ENCODE results near the gene HOXD8.

HOXD8 gene

GRCh38 chr2:176130957-176131847, 1.7 kb downstream of the HOXD8 start:
- DNase-seq: no peak

GRCh38 chr2:176131848-176132158, 2.3 kb downstream of the HOXD8 start:
- DNase-seq: no peak

- no peak for DNase-seq
These were observed 3.0 kb downstream of the HOXD8 start for GRCh38 chr2:176132205-176133171.

- no peak for DNase-seq
These were observed 3.9 kb downstream of the HOXD8 start for GRCh38 chr2:176133389-176133788.

GRCh38 chr2:176134035-176134434, 4.5 kb downstream of the HOXD8 start:
- DNase-seq: no peak

GRCh38 chr2:176135035-176135440, 5.5 kb downstream of the HOXD8 start:
- peak; percentile 29 for DNase-seq

- no peak for DNase-seq
These were observed 7.1 kb downstream of the HOXD8 start for GRCh38 chr2:176136374-176137251.

- no peak for DNase-seq
These were observed 7.7 kb downstream of the HOXD8 start for GRCh38 chr2:176137252-176137580.

DNA sequence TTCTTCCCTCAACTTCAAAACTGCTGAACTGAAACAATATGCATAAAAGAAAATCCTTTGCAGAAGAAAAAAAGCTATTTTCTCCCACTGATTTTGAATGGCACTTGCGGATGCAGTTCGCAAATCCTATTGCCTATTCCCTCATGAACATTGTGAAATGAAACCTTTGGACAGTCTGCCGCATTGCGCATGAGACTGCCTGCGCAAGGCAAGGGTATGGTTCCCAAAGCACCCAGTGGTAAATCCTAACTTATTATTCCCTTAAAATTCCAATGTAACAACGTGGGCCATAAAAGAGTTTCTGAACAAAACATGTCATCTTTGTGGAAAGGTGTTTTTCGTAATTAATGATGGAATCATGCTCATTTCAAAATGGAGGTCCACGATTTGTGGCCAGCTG, 8.4 kb downstream of the HOXD8 start:
- no peak for DNase-seq

DNA sequence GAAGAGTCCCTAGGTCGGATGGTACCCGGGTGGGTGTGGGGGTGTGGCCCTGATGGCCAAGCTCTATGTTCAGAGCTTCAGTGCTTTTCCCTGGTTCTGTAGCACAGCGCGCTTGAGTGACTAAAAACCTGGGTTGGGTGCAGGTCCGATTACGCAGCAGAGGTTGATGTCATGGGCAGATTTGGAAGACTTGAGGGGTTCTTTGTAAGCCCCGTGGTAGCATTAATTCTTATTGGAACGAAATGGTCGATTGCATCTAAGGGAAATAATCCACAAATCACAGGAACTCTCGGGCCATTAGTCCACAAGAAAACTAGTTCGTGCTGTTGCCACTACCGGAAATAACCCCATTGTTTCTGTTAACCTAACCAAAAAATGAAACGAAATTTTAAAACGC, 9.0 kb downstream of the HOXD8 start:
- DNase-seq: no peak

- no peak for DNase-seq
These were observed 9.6 kb downstream of the HOXD8 start for GRCh38 chr2:176138923-176139660.

DNA sequence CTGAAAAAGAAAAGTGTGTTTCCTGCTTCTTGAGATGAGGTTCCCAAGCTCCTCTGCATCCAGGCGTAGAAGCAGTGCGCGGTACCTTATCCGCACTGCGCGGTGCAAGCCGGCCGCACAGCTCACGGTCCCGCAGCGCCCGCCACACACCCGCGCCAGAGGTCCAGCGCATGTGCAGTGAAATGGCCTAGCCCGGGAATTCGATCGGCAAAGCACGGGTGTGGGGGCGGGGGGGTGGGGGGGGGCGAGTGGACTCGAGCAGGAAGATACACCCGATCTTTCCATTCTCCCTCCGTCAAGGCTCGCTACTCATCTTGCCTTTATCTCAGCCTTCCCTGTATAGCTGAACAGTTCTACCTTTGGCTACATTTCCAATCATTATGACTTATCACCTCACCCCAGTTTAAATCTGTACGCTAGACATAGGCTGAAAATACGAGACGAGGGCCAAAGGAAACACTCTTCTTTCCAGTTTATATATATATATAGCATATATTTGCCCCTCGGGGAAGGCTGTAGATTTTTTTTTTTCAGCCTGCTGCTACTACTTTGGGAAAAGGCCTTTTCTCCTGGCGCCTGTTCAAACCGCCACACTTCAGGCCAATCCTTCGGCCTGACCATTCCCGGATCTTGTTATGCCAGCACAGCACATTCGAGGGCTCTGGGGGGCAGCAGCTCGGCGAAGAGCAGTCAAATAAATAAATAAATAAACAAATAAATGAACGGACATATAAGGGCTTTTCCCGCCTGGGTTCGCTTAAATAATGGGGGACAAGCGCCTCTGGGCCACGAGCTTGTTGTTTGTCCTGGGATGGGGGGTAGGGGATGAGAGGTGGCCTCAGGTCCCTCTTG, 10.4 kb downstream of the HOXD8 start:
- no peak for DNase-seq

GRCh38 chr2:176140513-176141317, 11.2 kb downstream of the HOXD8 start:
- peak; percentile 78 for DNase-seq

DNA sequence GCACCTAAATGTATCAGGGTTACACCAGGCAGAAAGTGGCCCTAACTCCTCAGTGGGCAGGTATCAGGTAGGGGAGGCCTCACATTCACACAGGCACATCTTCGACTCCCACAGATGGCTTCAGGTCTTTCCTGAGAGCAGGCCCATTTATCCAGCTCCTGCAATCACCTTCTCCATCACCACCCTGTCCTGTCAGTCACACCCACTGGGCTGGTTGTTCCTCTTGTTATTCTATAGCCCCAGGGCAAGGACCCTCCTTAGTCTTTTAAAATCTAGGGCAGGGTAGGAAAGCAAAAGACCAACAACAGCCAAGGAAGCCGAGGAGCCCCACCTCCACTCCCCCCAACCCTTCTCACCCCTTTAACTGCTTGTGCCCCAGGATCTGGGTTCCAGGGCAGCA, 12.8 kb downstream of the HOXD8 start:
- no peak for DNase-seq

- DNase-seq: no peak
These were observed 15.8 kb downstream of the HOXD8 start for GRCh38 chr2:176145085-176145969.

DNA sequence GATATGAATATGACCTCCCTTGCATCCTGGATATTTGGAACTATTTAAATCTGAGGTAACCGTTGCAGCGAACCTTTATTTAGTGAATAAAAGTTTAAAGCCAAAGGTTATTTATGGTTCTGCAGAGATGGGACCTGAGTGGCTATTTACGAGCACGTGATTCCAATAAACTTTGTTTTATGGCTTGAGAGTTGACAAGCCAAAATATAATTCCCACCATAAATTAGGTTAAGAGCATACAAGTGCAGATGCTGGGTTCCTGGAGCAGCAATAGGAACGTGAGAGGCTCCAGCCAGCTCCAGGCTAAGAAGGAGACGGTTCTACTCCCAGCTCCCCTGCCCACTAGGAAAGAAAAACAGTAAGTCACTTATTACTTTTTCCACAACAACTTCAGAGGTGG, 16.6 kb downstream of the HOXD8 start:
- no peak for DNase-seq

GRCh38 chr2:176146645-176147044, 17.1 kb downstream of the HOXD8 start:
- no peak for DNase-seq

GRCh38 chr2:176147210-176147799, 17.8 kb downstream of the HOXD8 start:
- no peak for DNase-seq

Measured in NCI-H2171 treated with DMSO at 0.1 percent for 48 hours (cell line).